NCI-H226 (cell line): ENCODE data around the gene SPG11.
"Not testable (repeated sequence)": the region's sequence is repeated elsewhere in the genome, so short reads cannot be mapped to it uniquely, and the experiment has no call there.

Source experiments
- DNase-seq: peaks from one replicate; pipeline ENCODE4 v3.0.0-alpha.2; 2015

SPG11 gene

GRCh38 chr15:44663410-44664308 is at the start of gene SPG11:
TSS of gene SPG11 (minus strand) at chr15:44663662. CDS start at chr15:44663647, 15 bp downstream.
- peak; percentile 95 for DNase-seq

GRCh38 chr15:44712346-44713005 is 49.0 kb upstream of the SPG11 start:
- DNase-seq = peak; percentile 71

- peak; percentile 22 for DNase-seq
Observed at GRCh38 chr15:44711743-44712345, 48.4 kb upstream of the SPG11 start.

- DNase-seq = peak; percentile 91
Observed at GRCh38 chr15:44711096-44711742, 47.8 kb upstream of the SPG11 start, which contains the start of the genes B2M and PATL2. TSS of gene B2M (plus strand) at chr15:44711517. CDS start at chr15:44711547, 30 bp downstream. TSS of gene PATL2 (minus strand) at chr15:44711323. CDS start at chr15:44676490, 34,833 bp downstream.

GRCh38 chr15:44710236-44711095 is 47.0 kb upstream of the SPG11 start:
- no peak for DNase-seq

- no peak for DNase-seq
Observed at GRCh38 chr15:44706946-44707636, 43.6 kb upstream of the SPG11 start.

GRCh38 chr15:44706401-44706800 is 42.9 kb upstream of the SPG11 start:
- no peak for DNase-seq

- no peak for DNase-seq
Observed at GRCh38 chr15:44705986-44706385, 42.5 kb upstream of the SPG11 start.

- not testable (repeated sequence) for DNase-seq
Observed at GRCh38 chr15:44700676-44701075, 37.2 kb upstream of the SPG11 start.

- DNase-seq = no peak
Observed at GRCh38 chr15:44698641-44699040, 35.2 kb upstream of the SPG11 start.

GRCh38 chr15:44697014-44697413 is 33.6 kb upstream of the SPG11 start:
- DNase-seq = no peak

GRCh38 chr15:44695294-44695693 is 31.8 kb upstream of the SPG11 start:
- no peak for DNase-seq

- DNase-seq = no peak
Observed at GRCh38 chr15:44694416-44694815, 31.0 kb upstream of the SPG11 start.

GRCh38 chr15:44692659-44693058 is 29.2 kb upstream of the SPG11 start:
- DNase-seq = no peak

GRCh38 chr15:44690245-44690644 is 26.8 kb upstream of the SPG11 start:
- DNase-seq = not testable (repeated sequence)

GRCh38 chr15:44689318-44689717 is 25.9 kb upstream of the SPG11 start:
- not testable (repeated sequence) for DNase-seq

- not testable (repeated sequence) for DNase-seq
Observed at GRCh38 chr15:44682809-44683682, 19.6 kb upstream of the SPG11 start.

- no peak for DNase-seq
Observed at GRCh38 chr15:44682211-44682610, 18.7 kb upstream of the SPG11 start.

GRCh38 chr15:44676676-44677075 is 13.2 kb upstream of the SPG11 start:
- DNase-seq = no peak

GRCh38 chr15:44675911-44676310 is 12.4 kb upstream of the SPG11 start:
- DNase-seq = no peak
